Natural killer cell (primary cell): ENCODE results near the gene CDC5L. TPM values are rescaled to one million over a fixed set of nuclear protein-coding genes. Genes with fewer than 3 reads are reported as not detected.

Source experiments
- ATAC-seq, 3 donors: fragments of 150-1000 bp in 2 of 3; fragments of 200-7000 bp in 1 of 3; cut with Tn5 transposase; 1 replicate in 1 of 3; 2 replicates in 2 of 3; pipeline ENCODE4 v1.10.0; 2021; ENCODE audit warnings: mild to moderate bottlenecking in 2 of 3, moderate library complexity in 2 of 3
- DNase-seq, 2 donors: peaks; one replicate each; pipeline versions ENCODE4 v3.0.0 to v3.0.0-alpha.2; 2013 to 2021; ENCODE audit warnings: mixed read lengths in 1 of 2
- H3K27ac ChIP-seq: one replicate; pipeline ENCODE4 v1.5.1; 2013; ENCODE audit warnings: mild to moderate bottlenecking, low read length
- H3K27me3 ChIP-seq: one replicate; pipeline ENCODE4 v1.6.1; 2013; ENCODE audit warnings: low read length; ENCODE audit not compliant: control insufficient read depth, insufficient read depth
- H3K36me3 ChIP-seq: one replicate; pipeline ENCODE4 v1.6.1; 2013; ENCODE audit warnings: low read length; ENCODE audit not compliant: control insufficient read depth, insufficient read depth
- H3K4me1 ChIP-seq: one replicate; pipeline ENCODE4 v1.6.1; 2013; ENCODE audit warnings: low read length; ENCODE audit not compliant: control insufficient read depth, insufficient read depth
- H3K4me3 ChIP-seq: one replicate; pipeline ENCODE4 v1.5.1; 2013; ENCODE audit warnings: low read length
- H3K9me3 ChIP-seq: one replicate; pipeline ENCODE4 v1.6.1; 2013; ENCODE audit warnings: low read length; ENCODE audit not compliant: control insufficient read depth, insufficient read depth
- H3K27ac Mint-ChIP-seq, 2 donors: one replicate each; pipeline ENCODE4 v1.8.0; 2022; ENCODE audit warnings: mild to moderate bottlenecking in 2 of 2, mixed read lengths in 2 of 2, moderate library complexity in 1 of 2
- H3K27me3 Mint-ChIP-seq, 2 donors: one replicate each; pipeline ENCODE4 v1.8.0; 2022; ENCODE audit warnings: low read depth in 2 of 2, mixed read lengths in 2 of 2
- H3K36me3 Mint-ChIP-seq: one replicate; pipeline ENCODE4 v1.8.0; 2022; ENCODE audit warnings: mixed read lengths
- H3K4me1 Mint-ChIP-seq, 2 donors: one replicate each; pipeline ENCODE4 v1.8.0; 2022; ENCODE audit warnings: mixed read lengths in 2 of 2
- H3K4me3 Mint-ChIP-seq: one replicate; pipeline ENCODE4 v1.8.0; 2022; ENCODE audit warnings: mild to moderate bottlenecking, moderate library complexity, mixed read lengths
- H3K9me3 Mint-ChIP-seq, 2 donors: one replicate each; pipeline ENCODE4 v1.8.0; 2022; ENCODE audit warnings: mixed read lengths in 2 of 2
- WGBS: methylation state at CpG from one replicate; pipeline ENCODE4 v1.1.7; 2013; ENCODE audit warnings: missing lambda C conversion rate; ENCODE audit not compliant: insufficient coverage; 5-methylcytosine and 5-hydroxymethylcytosine counted together
- intact Hi-C: fragments of 100-400 bp; cut with micrococcal nuclease; formaldehyde crosslinking; loops from one replicate; pipeline ENCODE4 v1.14.2; 2022
- total RNA-seq, 4 donors: library from RNA; stranded (reverse); fragments of 120-200 nt in 1 of 4; gene quantifications; one replicate each; pipeline versions ENCODE4 v1.2.3 to v1.2.4, GENCODE V29; 2013 to 2022
- TF ChIP-seq, protein P1 (sequence below): fragments of 200-600 bp; IDR thresholded peaks from one replicate; pipeline ENCODE4 v1.8.0; 2022; ENCODE audit warnings: antibody characterized with exemption

CDC5L gene
- total RNA-seq, 3 donors from 2014 or later (not counting 1 experiment from before 2014, with no cell fraction given): 22.0 to 25.0 (median 24.9) TPM

DNA sequence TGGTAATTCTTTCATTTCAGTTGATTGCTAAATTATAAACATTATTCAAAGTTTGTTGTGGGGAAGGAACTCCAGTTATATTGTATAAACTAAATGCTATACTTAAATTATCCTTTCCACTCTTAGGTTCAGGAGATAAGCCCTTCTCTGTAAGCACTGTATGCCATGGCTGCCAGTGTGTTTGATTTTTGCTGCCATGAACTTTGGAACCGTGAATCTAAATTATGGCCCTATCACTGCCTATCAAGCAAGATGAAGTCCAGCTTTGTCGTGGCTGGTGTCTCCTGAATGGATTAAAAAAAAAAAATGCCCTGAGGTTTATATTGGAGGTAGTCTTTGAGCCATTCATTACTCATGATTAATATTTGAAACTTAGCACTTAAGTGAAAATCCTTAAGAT lies 44.7 kb downstream of the CDC5L start:
- no peak overlapping the region for H3K27ac ChIP-seq
- H3K36me3 Mint-ChIP-seq: peaks cover 15% of the 10 kb centered on the region
- no peak overlapping the region for H3K27ac Mint-ChIP-seq
- WGBS: 92% methylated on average over 1 of the region's 2 CpGs
- H3K4me1 ChIP-seq: no peaks in the 10 kb centered on the region
- H3K36me3 ChIP-seq: peaks cover 55% of the 10 kb centered on the region
- H3K27me3 Mint-ChIP-seq: no peaks in the 10 kb centered on the region
- no peaks in the 10 kb centered on the region for H3K27me3 ChIP-seq
- intact Hi-C loops: no loop called here
- no peak overlapping the region for H3K4me3 ChIP-seq
- H3K9me3 ChIP-seq: no peaks in the 10 kb centered on the region
- DNase-seq: no peak
- peaks cover 16 to 31% of the 10 kb centered on the region in 2 donors for H3K4me1 Mint-ChIP-seq
- H3K4me3 Mint-ChIP-seq: no peak overlapping the region
- TF ChIP-seq, protein P1, sequence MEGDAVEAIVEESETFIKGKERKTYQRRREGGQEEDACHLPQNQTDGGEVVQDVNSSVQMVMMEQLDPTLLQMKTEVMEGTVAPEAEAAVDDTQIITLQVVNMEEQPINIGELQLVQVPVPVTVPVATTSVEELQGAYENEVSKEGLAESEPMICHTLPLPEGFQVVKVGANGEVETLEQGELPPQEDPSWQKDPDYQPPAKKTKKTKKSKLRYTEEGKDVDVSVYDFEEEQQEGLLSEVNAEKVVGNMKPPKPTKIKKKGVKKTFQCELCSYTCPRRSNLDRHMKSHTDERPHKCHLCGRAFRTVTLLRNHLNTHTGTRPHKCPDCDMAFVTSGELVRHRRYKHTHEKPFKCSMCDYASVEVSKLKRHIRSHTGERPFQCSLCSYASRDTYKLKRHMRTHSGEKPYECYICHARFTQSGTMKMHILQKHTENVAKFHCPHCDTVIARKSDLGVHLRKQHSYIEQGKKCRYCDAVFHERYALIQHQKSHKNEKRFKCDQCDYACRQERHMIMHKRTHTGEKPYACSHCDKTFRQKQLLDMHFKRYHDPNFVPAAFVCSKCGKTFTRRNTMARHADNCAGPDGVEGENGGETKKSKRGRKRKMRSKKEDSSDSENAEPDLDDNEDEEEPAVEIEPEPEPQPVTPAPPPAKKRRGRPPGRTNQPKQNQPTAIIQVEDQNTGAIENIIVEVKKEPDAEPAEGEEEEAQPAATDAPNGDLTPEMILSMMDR: no peak
- no peak for ATAC-seq
- H3K9me3 Mint-ChIP-seq: no peaks in the 10 kb centered on the region

DNA sequence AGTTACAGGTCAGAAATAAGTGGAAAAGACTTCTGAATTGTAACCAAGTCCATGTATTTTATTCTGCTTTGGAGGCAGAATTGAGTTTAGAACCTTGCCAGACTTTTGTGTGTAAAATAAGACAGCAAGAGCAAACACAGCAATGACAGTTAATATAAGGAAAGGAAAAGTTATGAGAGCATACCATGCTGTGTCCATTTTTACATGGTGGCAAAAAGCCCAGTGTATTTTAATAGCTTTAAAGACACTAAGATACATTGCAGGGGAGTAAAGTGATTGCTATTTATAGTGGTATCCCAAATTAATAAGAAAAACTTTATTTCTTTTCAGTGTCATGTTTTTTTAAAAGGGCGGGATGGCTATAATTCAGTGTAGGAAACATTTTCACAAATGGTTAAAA lies 45.2 kb downstream of the CDC5L start:
- WGBS: no CpG with 5 or more reads among the region's 1 CpG
- Histone ChIP-seq H3K36me3 (peaks cover 53% of the 10 kb centered on the region), H3K4me1 (no peaks in the 10 kb centered on the region), H3K4me3 (no peak overlapping the region), H3K27ac (no peak overlapping the region), H3K27me3 (no peaks in the 10 kb centered on the region), H3K9me3 (no peaks in the 10 kb centered on the region)
- peaks cover 15% of the 10 kb centered on the region for H3K36me3 Mint-ChIP-seq
- peak overlapping the region in 1 of 2 donors; percentile 10 for H3K27ac Mint-ChIP-seq
- H3K4me1 Mint-ChIP-seq: peaks cover 16 to 36% of the 10 kb centered on the region in 2 donors
- no peaks in the 10 kb centered on the region for H3K9me3 Mint-ChIP-seq
- TF ChIP-seq, protein P1: no peak
- no peaks in the 10 kb centered on the region for H3K27me3 Mint-ChIP-seq
- DNase-seq (no peak), ATAC-seq (no peak)
- intact Hi-C loops: no loop called here
- no peak overlapping the region for H3K4me3 Mint-ChIP-seq

DNA sequence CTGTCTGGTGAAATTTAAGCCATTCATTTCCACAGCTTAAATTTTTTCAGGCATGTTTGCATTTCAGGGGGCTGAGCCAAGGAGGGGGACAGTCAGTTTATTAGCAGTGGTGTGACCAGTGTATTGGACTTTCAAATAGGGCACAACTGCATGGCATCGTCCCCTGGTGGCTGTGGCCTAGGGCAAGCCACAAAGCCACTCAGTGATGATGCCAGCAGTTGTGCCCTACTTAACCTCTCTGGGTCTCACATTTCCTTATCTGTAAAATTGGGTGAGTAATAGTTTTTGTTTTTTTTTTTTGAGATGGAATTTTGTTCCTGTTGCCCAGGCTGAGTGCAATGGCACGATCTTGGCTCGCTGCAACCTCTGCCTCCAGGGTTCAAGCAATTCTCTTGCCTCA lies 48.0 kb downstream of the CDC5L start:
- DNase-seq (no peak), ATAC-seq (peak in 2 of 3 donors; percentile 26 to 48)
- intact Hi-C loops: no loop called here
- Histone ChIP-seq H3K4me1 (no peaks in the 10 kb centered on the region), H3K27me3 (no peaks in the 10 kb centered on the region), H3K36me3 (peaks cover 37% of the 10 kb centered on the region), H3K27ac (no peak overlapping the region), H3K4me3 (no peak overlapping the region), H3K9me3 (no peaks in the 10 kb centered on the region)
- TF ChIP-seq, protein P1: no peak
- peaks cover 22 to 44% of the 10 kb centered on the region in 2 donors for H3K4me1 Mint-ChIP-seq
- peaks cover 15% of the 10 kb centered on the region for H3K36me3 Mint-ChIP-seq
- no peak overlapping the region for H3K4me3 Mint-ChIP-seq
- no peaks in the 10 kb centered on the region for H3K9me3 Mint-ChIP-seq
- H3K27ac Mint-ChIP-seq: no peak overlapping the region
- WGBS: 81% methylated on average over 3 of the region's 3 CpGs
- H3K27me3 Mint-ChIP-seq: no peaks in the 10 kb centered on the region

DNA sequence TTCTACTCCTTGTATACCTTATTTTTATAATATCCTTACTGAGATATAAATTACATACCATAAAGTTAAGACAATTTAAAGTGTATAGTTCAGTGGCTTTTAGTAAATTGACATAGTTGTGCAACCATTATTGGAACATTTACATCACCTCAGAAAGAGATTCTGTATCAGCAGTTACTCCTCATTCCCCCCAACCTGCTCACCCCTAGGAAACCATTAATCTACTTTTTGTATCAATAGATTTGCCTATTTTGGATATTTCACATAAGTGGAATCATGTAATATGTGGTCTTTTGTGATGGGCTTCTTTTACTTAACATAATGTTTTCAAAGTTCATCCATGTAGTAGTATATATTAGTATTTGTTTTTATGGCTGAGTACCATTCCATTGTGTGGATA lies 51.3 kb downstream of the CDC5L start:
- DNase-seq (no peak), ATAC-seq (no peak)
- Mint-ChIP-seq H3K4me1 (peaks cover 35% of the 10 kb centered on the region in 2 donors), H3K36me3 (peaks cover 12% of the 10 kb centered on the region), H3K4me3 (no peak overlapping the region), H3K27ac (no peak overlapping the region), H3K9me3 (peaks cover 10 to 14% of the 10 kb centered on the region in 2 donors), H3K27me3 (no peaks in the 10 kb centered on the region)
- intact Hi-C loops: no loop called here
- Histone ChIP-seq H3K4me3 (no peak overlapping the region), H3K4me1 (no peaks in the 10 kb centered on the region), H3K27ac (no peak overlapping the region), H3K9me3 (peaks cover 4% of the 10 kb centered on the region), H3K36me3 (peaks cover 19% of the 10 kb centered on the region), H3K27me3 (no peaks in the 10 kb centered on the region)
- TF ChIP-seq, protein P1: no peak
